ENCODE data around the gene NRXN3.

The NRXN3 gene

GRCh38 chr14:78240567-78240966, 70.4 kb downstream of the NRXN3 start:
- no peak for DNase-seq (ENCODE audit: extremely low read depth in 1 of 2, low read depth in 1 of 2)

DNA sequence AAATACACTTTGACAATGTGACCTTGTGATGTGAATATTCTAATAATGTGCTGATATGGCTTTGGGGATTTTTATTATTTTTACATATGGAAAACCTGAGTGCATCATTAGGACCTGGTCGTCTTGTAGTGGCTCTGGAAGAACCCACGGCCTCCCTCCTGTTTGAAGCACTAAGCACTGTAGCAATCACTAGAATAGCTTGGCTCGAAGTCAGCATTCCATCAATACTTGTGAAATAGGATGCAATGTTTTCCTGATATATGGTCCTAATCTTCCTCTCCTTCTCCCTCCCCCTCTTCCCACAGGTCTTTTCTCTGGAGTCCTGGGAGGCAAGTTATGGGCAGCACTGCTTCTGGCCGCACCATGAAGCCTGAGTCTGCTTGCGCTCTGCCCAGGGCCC, 71.9 kb downstream of the NRXN3 start:
- no peak for DNase-seq (ENCODE audit: extremely low read depth in 1 of 2, low read depth in 1 of 2)

- DNase-seq (ENCODE audit: extremely low read depth in 1 of 2, low read depth in 1 of 2): no peak
These were observed 73.0 kb downstream of the NRXN3 start for GRCh38 chr14:78243187-78243586.

DNA sequence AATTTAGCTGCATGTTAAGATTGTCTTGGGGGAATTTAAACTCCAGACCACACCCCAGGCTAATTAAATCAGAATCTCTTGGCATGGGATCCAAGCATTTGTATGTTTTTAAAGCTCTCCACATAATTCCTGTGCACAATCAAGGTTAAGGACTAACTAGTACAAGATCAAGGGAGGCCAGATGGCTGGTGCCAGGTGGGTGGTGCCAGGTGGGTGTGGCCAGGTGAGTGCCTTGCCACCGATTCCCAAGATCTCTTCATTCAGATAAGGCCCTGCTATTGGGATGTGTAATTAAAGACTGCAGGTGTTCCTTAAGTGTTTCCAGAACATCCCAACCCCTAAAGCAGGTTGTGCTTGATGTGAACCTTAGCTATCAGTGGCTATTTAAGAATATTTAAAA, 75.1 kb downstream of the NRXN3 start:
- DNase-seq (ENCODE audit: extremely low read depth in 1 of 2, low read depth in 1 of 2): no peak

- DNase-seq (ENCODE audit: extremely low read depth in 1 of 2, low read depth in 1 of 2): no peak
These were observed 78.4 kb downstream of the NRXN3 start for GRCh38 chr14:78248501-78249090.

DNA sequence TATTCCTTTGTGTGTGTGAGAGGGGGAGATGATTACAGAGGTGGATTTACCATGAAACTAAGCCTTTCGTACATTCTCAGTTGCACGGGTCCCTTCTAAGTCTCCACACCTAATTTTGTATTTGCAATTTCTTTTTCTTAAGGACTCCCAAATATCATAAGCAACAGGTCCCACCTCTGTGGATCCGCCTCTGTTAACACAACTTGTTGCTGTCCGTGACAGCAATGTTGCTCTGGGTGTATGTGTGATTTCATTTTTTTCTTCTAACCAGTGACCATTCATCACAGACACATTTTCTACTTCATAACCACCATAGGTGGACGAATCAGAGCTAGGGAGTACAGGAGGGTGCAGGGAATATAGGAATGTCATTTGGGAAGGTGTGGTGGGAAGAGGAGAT, 81.1 kb downstream of the NRXN3 start:
- no peak for DNase-seq (ENCODE audit: extremely low read depth in 1 of 2, low read depth in 1 of 2)

- DNase-seq (ENCODE audit: extremely low read depth in 1 of 2, low read depth in 1 of 2): no peak
These were observed 83.8 kb downstream of the NRXN3 start for GRCh38 chr14:78253986-78254385.

DNA sequence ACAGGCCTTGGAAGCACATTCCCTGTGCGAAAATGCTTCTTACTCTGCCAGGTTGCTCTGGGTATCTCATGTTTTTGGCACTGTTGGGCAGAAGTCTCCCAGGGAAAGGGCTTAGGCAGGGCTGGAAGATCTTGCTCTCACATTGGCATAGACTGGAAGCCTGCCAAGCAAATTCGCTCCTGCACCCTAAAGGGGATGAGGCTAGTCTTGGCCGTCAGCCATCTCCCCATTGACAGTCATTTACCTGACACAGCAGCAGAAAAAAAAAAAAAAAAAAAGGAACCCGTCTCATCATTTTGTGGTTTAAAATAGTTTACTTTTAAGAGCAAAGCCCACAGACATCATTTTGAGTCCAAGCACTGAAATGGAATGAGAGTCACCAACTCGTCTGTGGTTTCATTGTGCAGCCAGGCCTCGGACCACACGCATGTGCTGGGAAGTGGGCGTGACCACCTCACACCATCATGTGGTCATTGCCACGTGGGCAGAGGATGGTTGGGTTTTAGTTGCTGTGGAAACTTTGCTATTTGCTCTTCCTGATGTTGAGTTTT, 84.8 kb downstream of the NRXN3 start:
- DNase-seq (ENCODE audit: extremely low read depth in 1 of 2, low read depth in 1 of 2): no peak

GRCh38 chr14:78259831-78260230, 89.7 kb downstream of the NRXN3 start:
- no peak for DNase-seq (ENCODE audit: extremely low read depth in 1 of 2, low read depth in 1 of 2)

GRCh38 chr14:78278464-78279250, 108.5 kb downstream of the NRXN3 start:
- no peak for DNase-seq (ENCODE audit: extremely low read depth in 1 of 2, low read depth in 1 of 2)

GRCh38 chr14:78282437-78282836, 112.3 kb downstream of the NRXN3 start:
- DNase-seq (ENCODE audit: extremely low read depth in 1 of 2, low read depth in 1 of 2): no peak

- no peak for DNase-seq (ENCODE audit: extremely low read depth in 1 of 2, low read depth in 1 of 2)
These were observed 116.0 kb downstream of the NRXN3 start for GRCh38 chr14:78286210-78286609.

- no peak for DNase-seq (ENCODE audit: extremely low read depth in 1 of 2, low read depth in 1 of 2)
These were observed 121.8 kb downstream of the NRXN3 start for GRCh38 chr14:78292003-78292402.

DNA sequence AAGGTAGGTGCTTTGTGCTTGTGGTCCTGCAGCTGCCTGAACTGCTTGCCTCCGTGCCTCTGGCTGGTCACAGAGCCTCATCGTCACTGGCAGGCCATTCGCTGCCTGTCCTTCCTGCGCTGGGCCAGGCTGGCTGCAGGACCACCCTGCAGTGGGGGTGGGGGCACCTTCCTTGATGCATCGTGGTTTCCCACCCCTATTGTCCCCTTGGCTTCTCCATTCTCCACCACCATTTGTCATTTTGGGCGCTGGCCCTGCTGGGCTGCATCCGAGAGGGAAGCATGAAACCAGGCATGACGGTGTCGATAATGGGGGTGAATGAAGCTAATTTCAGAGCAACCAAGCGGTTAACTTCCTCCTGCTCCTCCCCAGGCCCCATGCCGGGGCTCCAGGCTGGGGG, 127.7 kb downstream of the NRXN3 start:
- DNase-seq (ENCODE audit: extremely low read depth in 1 of 2, low read depth in 1 of 2): no peak

- DNase-seq (ENCODE audit: extremely low read depth in 1 of 2, low read depth in 1 of 2): no peak
These were observed 128.1 kb downstream of the NRXN3 start for GRCh38 chr14:78298298-78298697.

- no peak for DNase-seq (ENCODE audit: extremely low read depth in 1 of 2, low read depth in 1 of 2)
These were observed 132.7 kb downstream of the NRXN3 start for GRCh38 chr14:78302841-78303240.

DNA sequence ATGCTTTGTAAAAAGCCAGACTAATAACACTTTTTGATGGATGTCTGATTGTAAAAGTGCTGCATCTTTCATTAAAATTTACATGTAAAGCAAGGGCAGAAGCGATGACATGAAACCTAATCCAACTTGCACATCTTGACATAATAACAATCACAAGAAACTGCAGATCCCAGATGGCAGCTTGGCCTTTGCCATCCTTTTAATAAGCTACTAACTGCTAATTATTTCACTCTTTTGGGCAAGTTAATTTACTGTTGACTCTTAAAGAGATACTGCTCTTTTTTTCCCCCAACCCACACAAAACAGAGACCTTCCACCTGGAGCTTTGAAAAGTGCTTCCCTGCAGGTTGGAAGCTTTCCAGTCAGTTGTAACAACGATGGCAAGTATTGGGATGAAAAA, 137.5 kb downstream of the NRXN3 start:
- no peak for DNase-seq (ENCODE audit: extremely low read depth in 1 of 2, low read depth in 1 of 2)

- DNase-seq (ENCODE audit: extremely low read depth in 1 of 2, low read depth in 1 of 2): no peak
These were observed 137.9 kb downstream of the NRXN3 start for GRCh38 chr14:78308079-78308478.

- DNase-seq (ENCODE audit: extremely low read depth in 1 of 2, low read depth in 1 of 2): no peak
These were observed 140.1 kb downstream of the NRXN3 start for GRCh38 chr14:78310272-78310671.

DNA sequence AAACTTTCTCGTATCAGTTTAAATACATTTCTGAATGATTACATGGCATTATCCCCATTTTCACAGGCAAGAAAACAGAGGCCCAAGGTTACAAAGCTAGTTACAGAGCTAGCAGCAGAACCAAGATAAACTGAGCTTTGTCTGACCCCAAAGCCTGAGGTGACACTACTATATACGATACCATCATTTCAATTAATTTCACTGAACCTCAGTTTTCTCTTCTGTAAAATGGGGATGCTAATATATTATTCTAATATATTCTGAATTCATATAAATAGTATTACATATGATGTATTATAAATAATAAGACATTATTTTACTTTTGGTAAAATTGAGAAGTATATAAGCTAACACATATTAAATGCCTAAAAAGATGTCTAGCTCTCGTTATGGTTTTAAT, 143.3 kb downstream of the NRXN3 start:
- no peak for DNase-seq (ENCODE audit: extremely low read depth in 1 of 2, low read depth in 1 of 2)

- DNase-seq (ENCODE audit: extremely low read depth in 1 of 2, low read depth in 1 of 2): no peak
These were observed 144.3 kb downstream of the NRXN3 start for GRCh38 chr14:78314484-78314883.

DNA sequence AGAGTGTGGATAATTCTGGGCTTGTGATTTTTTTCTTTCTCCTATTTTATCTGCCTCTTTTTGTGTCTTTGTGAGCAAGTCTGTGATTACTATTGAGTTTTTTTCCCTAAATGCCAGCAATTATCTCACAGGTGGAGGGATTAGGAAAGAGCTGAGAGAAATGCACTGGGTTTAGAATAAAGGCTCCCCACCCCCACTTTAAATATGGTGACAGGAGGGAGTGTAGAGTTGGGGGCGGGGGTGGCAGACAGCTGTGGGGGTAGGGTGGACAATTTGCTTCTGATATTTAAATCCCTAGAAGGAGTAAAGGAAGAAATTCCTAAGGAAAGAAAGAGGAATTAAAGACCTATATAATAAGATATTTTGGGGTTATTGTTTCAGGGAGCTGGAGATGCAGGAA, 145.9 kb downstream of the NRXN3 start:
- no peak for DNase-seq (ENCODE audit: extremely low read depth in 1 of 2, low read depth in 1 of 2)
